Fibroblast of gingiva (primary cell): Measurements from ENCODE around the gene ASB8.
"Not testable (repeated sequence)": the region's sequence is repeated elsewhere in the genome, so short reads cannot be mapped to it uniquely, and the experiment has no call there.

ENCODE experiments used
- DNase-seq: peaks from one replicate; pipeline ENCODE4 v3.0.0-alpha.2; 2011; ENCODE audit warnings: low read depth

The ASB8 gene

GRCh38 chr12:48183091-48183875 is 26.0 kb upstream of the ASB8 start, which contains the start of gene CCDC184:
Gene CCDC184, plus strand, starts transcription at chr12:48183644. Its CDS starts 479 bp downstream, at chr12:48184123.
- peak; percentile 79 for DNase-seq

- DNase-seq: no peak
These were observed 25.3 kb upstream of the ASB8 start for GRCh38 chr12:48182631-48183030.

GRCh38 chr12:48180857-48181495 is 23.7 kb upstream of the ASB8 start:
- DNase-seq: no peak

- DNase-seq: no peak
These were observed 23.1 kb upstream of the ASB8 start for GRCh38 chr12:48180424-48180823.

- no peak for DNase-seq
These were observed 22.2 kb upstream of the ASB8 start for GRCh38 chr12:48179466-48179865.

- DNase-seq: no peak
These were observed 20.7 kb upstream of the ASB8 start for GRCh38 chr12:48177982-48178381.

- DNase-seq: no peak
These were observed 19.1 kb upstream of the ASB8 start for GRCh38 chr12:48176417-48176751.

GRCh38 chr12:48175613-48176416 is 18.5 kb upstream of the ASB8 start:
- peak; percentile 29 for DNase-seq

- DNase-seq: no peak
These were observed 11.7 kb upstream of the ASB8 start for GRCh38 chr12:48169011-48169410.

- DNase-seq: peak; percentile 36
These were observed 8.0 kb upstream of the ASB8 start for GRCh38 chr12:48165089-48165981.

- no peak for DNase-seq
These were observed 7.1 kb upstream of the ASB8 start for GRCh38 chr12:48164451-48164850.

GRCh38 chr12:48163150-48163747 is 5.9 kb upstream of the ASB8 start:
- DNase-seq: peak; percentile 9

GRCh38 chr12:48160807-48161206 is 3.5 kb upstream of the ASB8 start:
- DNase-seq: no peak

- DNase-seq: peak; percentile 51
These were observed 2.7 kb upstream of the ASB8 start for GRCh38 chr12:48160046-48160445.

GRCh38 chr12:48157889-48158370 is 615 bp upstream of the ASB8 start:
- DNase-seq: no peak

GRCh38 chr12:48156652-48157017 is 680 bp downstream of the ASB8 start:
- DNase-seq: no peak

- not testable (repeated sequence) for DNase-seq
These were observed 1.5 kb downstream of the ASB8 start for GRCh38 chr12:48155786-48156185.

GRCh38 chr12:48151103-48151771 is 6.1 kb downstream of the ASB8 start:
- DNase-seq: no peak

GRCh38 chr12:48145981-48146380 is 11.3 kb downstream of the ASB8 start:
- DNase-seq: no peak

GRCh38 chr12:48143898-48144297 is 13.4 kb downstream of the ASB8 start:
- no peak for DNase-seq
